Measurements from ENCODE around the gene BCAR3. TPM values are rescaled to one million over a fixed set of nuclear protein-coding genes. Genes with fewer than 3 reads are reported as not detected.
A peak's percentile ranks its signal among the peaks of the same experiment; 100 is the strongest.

The BCAR3 gene
- total RNA-seq, 1 experiment from 2014 or later: 9.3 TPM

GRCh38 chr1:93673163-93673829 is 8.3 kb downstream of the BCAR3 start:
- no peaks in the 10 kb centered on the region for H3K9me3 Mint-ChIP-seq (ENCODE audit: unreplicated experiment)
- TF ChIP-seq CTCF (IDR thresholded peaks at IDR 0.05; ENCODE audit: insufficient read depth in 1 of 2, low read depth in 1 of 2, low read length in 1 of 2, severe bottlenecking in 1 of 2, unreplicated experiment in 1 of 2): no peak
- intact Hi-C loops (cut with micrococcal nuclease; ENCODE audit: unreplicated experiment): loop anchor here (2.0 to 10.0 kb wide), 2 partner anchors 34 to 92 kb away; no protein-coding TSS in a partner anchor
- peak overlapping the region; percentile 89 for H3K27ac Mint-ChIP-seq (ENCODE audit: unreplicated experiment)
- no TSS peak for BruUV-seq (replicated peaks)
- ChIA-PET CTCF (no interaction called here), POLR2A (interaction anchor here (0.6 kb wide), 1 partner anchor 8 kb away, joined by 4 read pairs; the partner anchor contains the start of gene BCAR3)
- peaks cover 30% of the 10 kb centered on the region for H3K4me1 ChIP-seq
- no peaks in the 10 kb centered on the region for H3K36me3 ChIP-seq (ENCODE audit: control insufficient read depth, insufficient read depth, low read length)
- H3K4me1 Mint-ChIP-seq (ENCODE audit: low read depth, unreplicated experiment): peaks cover 21% of the 10 kb centered on the region
- no peak overlapping the region for H3K4me3 ChIP-seq (ENCODE audit: low read depth, low read length)
- peak overlapping the region; percentile 21 for H3K4me3 Mint-ChIP-seq (ENCODE audit: unreplicated experiment)
- DNase-seq: peak in 1 of 2 experiments; percentile 36
- no peaks in the 10 kb centered on the region for H3K9me3 ChIP-seq
- peaks cover 14% of the 10 kb centered on the region for H3K36me3 Mint-ChIP-seq (ENCODE audit: insufficient read depth, unreplicated experiment)
- H3K27me3 Mint-ChIP-seq (ENCODE audit: insufficient read depth, unreplicated experiment): no peaks in the 10 kb centered on the region
- H3K27me3 ChIP-seq (replicated peaks; ENCODE audit: control insufficient read depth, insufficient read depth, low read length): no peaks in the 10 kb centered on the region

GRCh38 chr1:93672477-93673162 is 9.0 kb downstream of the BCAR3 start:
- Histone ChIP-seq H3K4me1 (peaks cover 37% of the 10 kb centered on the region), H3K9me3 (no peaks in the 10 kb centered on the region), H3K36me3 (ENCODE audit: control insufficient read depth, insufficient read depth, low read length) (no peaks in the 10 kb centered on the region), H3K4me3 (ENCODE audit: low read depth, low read length) (no peak overlapping the region), H3K27me3 (replicated peaks; ENCODE audit: control insufficient read depth, insufficient read depth, low read length) (no peaks in the 10 kb centered on the region)
- Mint-ChIP-seq H3K9me3 (ENCODE audit: unreplicated experiment) (no peaks in the 10 kb centered on the region), H3K4me3 (ENCODE audit: unreplicated experiment) (peak overlapping the region; percentile 21), H3K4me1 (ENCODE audit: low read depth, unreplicated experiment) (peaks cover 20% of the 10 kb centered on the region), H3K27ac (ENCODE audit: unreplicated experiment) (peak overlapping the region; percentile 89), H3K36me3 (ENCODE audit: insufficient read depth, unreplicated experiment) (peaks cover 14% of the 10 kb centered on the region), H3K27me3 (ENCODE audit: insufficient read depth, unreplicated experiment) (no peaks in the 10 kb centered on the region)
- no peak for TF ChIP-seq CTCF (IDR thresholded peaks at IDR 0.05; ENCODE audit: insufficient read depth in 1 of 2, low read depth in 1 of 2, low read length in 1 of 2, severe bottlenecking in 1 of 2, unreplicated experiment in 1 of 2)
- intact Hi-C loops (cut with micrococcal nuclease; ENCODE audit: unreplicated experiment): loop anchor here (2.0 to 10.0 kb wide), 2 partner anchors 34 to 92 kb away; no protein-coding TSS in a partner anchor
- no TSS peak for BruUV-seq (replicated peaks)
- no peak for DNase-seq
- ChIA-PET POLR2A (no interaction called here), CTCF (no interaction called here)

DNA sequence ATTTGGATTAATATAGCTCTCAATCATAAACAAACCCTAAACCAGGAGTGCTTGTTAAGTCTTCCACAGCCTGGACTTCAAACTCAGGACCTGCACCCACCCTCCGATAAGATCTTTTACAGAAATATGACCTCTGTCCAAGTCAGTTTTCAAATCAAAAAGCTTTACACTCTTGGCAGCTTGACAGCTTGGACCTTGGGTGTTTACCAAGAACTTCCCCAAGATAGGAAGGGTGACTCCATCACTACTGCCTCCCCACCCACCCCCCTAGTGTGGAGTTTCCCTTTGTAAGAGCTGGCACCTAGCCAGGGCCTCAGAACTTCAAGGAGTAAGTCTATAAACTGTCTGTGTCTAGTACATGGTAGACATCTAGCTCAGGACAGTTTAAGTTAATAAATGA is 9.6 kb downstream of the BCAR3 start:
- POLR2A ChIA-PET: no interaction called here
- H3K9me3 Mint-ChIP-seq (ENCODE audit: unreplicated experiment): no peaks in the 10 kb centered on the region
- CTCF ChIA-PET: interaction anchor here (1.5 kb wide), 1 partner anchor 9 kb away, joined by 10 read pairs; the partner anchor contains the start of gene BCAR3
- H3K4me1 ChIP-seq: peaks cover 41% of the 10 kb centered on the region
- no TSS peak for BruUV-seq (replicated peaks)
- H3K4me3 ChIP-seq (ENCODE audit: low read depth, low read length): no peak overlapping the region
- peak in 1 of 2 experiments; percentile 48 for DNase-seq
- H3K36me3 Mint-ChIP-seq (ENCODE audit: insufficient read depth, unreplicated experiment): peaks cover 14% of the 10 kb centered on the region
- no peaks in the 10 kb centered on the region for H3K27me3 Mint-ChIP-seq (ENCODE audit: insufficient read depth, unreplicated experiment)
- H3K27me3 ChIP-seq (replicated peaks; ENCODE audit: control insufficient read depth, insufficient read depth, low read length): no peaks in the 10 kb centered on the region
- no peaks in the 10 kb centered on the region for H3K36me3 ChIP-seq (ENCODE audit: control insufficient read depth, insufficient read depth, low read length)
- intact Hi-C loops (cut with micrococcal nuclease; ENCODE audit: unreplicated experiment): loop anchor here (2.0 to 10.0 kb wide), 2 partner anchors 33 to 93 kb away; no protein-coding TSS in a partner anchor
- H3K9me3 ChIP-seq: no peaks in the 10 kb centered on the region
- H3K4me3 Mint-ChIP-seq (ENCODE audit: unreplicated experiment): no peak overlapping the region
- no peak for TF ChIP-seq CTCF (IDR thresholded peaks at IDR 0.05; ENCODE audit: insufficient read depth in 1 of 2, low read depth in 1 of 2, low read length in 1 of 2, severe bottlenecking in 1 of 2, unreplicated experiment in 1 of 2)
- H3K4me1 Mint-ChIP-seq (ENCODE audit: low read depth, unreplicated experiment): peaks cover 15% of the 10 kb centered on the region
- H3K27ac Mint-ChIP-seq (ENCODE audit: unreplicated experiment): no peak overlapping the region

Data from Caco-2 (cell line).